ENCODE data around the gene ADCY10. TPM values are rescaled to one million over a fixed set of nuclear protein-coding genes. Genes with fewer than 3 reads are reported as not detected.

Gene ADCY10
- total RNA-seq, 4 donors from 2014 or later = not detected

DNA sequence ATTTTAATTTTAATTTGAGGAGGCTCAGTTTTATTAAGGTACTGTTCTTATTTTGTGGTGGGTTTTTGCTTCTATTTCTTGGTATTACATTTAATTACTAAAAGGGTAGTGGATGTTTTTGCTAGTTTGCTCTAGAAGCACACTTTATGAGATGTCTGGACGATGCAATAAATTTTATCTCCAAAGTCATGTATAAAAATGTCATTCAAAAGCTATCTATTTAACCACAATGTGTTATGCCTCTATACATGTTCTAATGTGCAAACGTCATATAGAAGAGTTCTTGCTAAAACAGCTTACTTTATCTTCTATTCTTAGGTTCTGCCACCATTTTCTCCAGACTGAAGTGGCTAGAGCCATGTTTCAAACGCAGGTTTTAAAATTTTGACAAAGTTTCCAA, 35.9 kb upstream of the ADCY10 start:
- no peaks in the 10 kb centered on the region for H3K9me3 ChIP-seq
- no peak for TF ChIP-seq POLR2A (IDR thresholded peaks at IDR 0.05)
- TF ChIP-seq, protein P1, sequence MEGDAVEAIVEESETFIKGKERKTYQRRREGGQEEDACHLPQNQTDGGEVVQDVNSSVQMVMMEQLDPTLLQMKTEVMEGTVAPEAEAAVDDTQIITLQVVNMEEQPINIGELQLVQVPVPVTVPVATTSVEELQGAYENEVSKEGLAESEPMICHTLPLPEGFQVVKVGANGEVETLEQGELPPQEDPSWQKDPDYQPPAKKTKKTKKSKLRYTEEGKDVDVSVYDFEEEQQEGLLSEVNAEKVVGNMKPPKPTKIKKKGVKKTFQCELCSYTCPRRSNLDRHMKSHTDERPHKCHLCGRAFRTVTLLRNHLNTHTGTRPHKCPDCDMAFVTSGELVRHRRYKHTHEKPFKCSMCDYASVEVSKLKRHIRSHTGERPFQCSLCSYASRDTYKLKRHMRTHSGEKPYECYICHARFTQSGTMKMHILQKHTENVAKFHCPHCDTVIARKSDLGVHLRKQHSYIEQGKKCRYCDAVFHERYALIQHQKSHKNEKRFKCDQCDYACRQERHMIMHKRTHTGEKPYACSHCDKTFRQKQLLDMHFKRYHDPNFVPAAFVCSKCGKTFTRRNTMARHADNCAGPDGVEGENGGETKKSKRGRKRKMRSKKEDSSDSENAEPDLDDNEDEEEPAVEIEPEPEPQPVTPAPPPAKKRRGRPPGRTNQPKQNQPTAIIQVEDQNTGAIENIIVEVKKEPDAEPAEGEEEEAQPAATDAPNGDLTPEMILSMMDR (IDR thresholded peaks at IDR 0.05) = no peak
- no peak for TF ChIP-seq EP300 (IDR thresholded peaks at IDR 0.05)
- no peak for TF ChIP-seq POLR2AphosphoS5 (IDR thresholded peaks at IDR 0.05)
- 91% methylated on average over 3 of the region's 3 CpGs for WGBS
- no peak for DNase-seq (ENCODE audit: low spot score in 2 of 2)
- peaks cover 7% of the 10 kb centered on the region for H3K4me1 ChIP-seq
- H3K27ac ChIP-seq = no peak overlapping the region
- peaks cover 29% of the 10 kb centered on the region for H3K36me3 ChIP-seq
- H3K4me3 ChIP-seq = no peak overlapping the region
- H3K27me3 ChIP-seq = no peaks in the 10 kb centered on the region

DNA sequence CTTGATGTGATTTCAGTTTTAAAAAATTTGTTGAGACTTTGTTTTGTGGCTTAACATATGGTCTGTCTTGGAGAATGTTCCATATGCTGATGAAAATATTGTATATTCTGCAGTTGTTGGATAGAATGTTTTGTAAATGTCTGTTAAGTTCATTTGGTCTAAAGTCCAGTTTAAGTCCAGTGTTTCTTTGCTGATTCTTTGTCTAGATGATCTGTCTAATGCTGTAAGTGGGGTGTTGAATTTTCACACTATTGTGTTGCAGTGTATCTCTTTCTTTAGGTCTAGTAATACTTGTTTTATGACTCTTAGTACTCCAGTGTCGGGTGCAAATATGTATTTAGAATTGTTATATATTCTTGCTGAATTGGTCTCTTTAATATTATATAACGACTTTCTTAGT, 33.8 kb upstream of the ADCY10 start:
- Histone ChIP-seq H3K9me3 (no peaks in the 10 kb centered on the region), H3K27me3 (no peaks in the 10 kb centered on the region), H3K27ac (no peak overlapping the region), H3K4me3 (no peak overlapping the region), H3K36me3 (peaks cover 9% of the 10 kb centered on the region), H3K4me1 (peaks cover 7% of the 10 kb centered on the region)
- TF ChIP-seq POLR2A (IDR thresholded peaks at IDR 0.05) (no peak), POLR2AphosphoS5 (IDR thresholded peaks at IDR 0.05) (no peak), EP300 (IDR thresholded peaks at IDR 0.05) (no peak)
- TF ChIP-seq, protein P1 (IDR thresholded peaks at IDR 0.05) = no peak
- 90% methylated on average over 2 of the region's 2 CpGs for WGBS
- no peak for DNase-seq (ENCODE audit: low spot score in 2 of 2)

DNA sequence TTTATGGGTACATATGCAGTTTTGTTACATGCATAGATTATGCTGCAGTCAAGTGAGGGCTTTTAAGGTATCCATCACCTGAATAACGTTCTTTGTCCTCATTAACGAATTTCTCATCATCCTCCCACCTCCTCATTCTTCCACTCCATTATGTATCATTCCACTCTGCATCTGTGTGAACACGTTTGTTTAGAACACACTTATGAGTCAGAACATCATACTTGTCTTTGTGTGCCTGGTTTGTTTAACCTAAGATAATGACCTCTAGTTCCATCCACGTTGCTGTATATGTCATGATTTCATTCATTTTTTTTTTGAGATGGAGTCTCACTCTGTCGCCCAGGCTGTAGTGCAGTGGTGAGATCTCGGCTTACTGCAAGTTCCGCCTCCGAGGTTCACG, 29.6 kb upstream of the ADCY10 start:
- TF ChIP-seq, protein P1 (IDR thresholded peaks at IDR 0.05) = no peak
- TF ChIP-seq POLR2AphosphoS5 (IDR thresholded peaks at IDR 0.05) (no peak), POLR2A (IDR thresholded peaks at IDR 0.05) (no peak), EP300 (IDR thresholded peaks at IDR 0.05) (no peak)
- peaks cover 6% of the 10 kb centered on the region for H3K4me1 ChIP-seq
- 94% methylated on average over 9 of the region's 9 CpGs for WGBS

DNA sequence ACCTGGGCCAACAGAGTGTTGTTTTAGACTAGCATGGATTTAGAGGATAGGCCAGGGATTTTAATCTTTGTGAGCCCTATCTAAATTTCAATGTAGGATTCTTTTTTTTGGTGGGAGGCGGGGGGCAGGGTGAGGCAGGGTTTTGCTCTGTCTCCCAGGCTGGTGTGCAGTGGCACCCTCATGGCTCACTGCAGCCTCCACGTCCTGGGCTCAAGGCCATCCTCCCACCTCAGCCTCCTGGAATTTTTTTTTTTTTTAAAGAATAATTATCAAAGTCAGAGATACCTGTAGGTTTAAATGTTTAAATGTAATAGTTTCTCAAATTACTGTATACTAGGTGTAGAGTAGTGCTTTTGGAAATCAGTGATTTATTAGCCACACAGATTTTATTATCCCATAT, 26.3 kb upstream of the ADCY10 start:
- H3K36me3 ChIP-seq = peaks cover 4% of the 10 kb centered on the region
- DNase-seq (ENCODE audit: low spot score in 2 of 2) = no peak
- peaks cover 17% of the 10 kb centered on the region for H3K4me1 ChIP-seq
- H3K9me3 ChIP-seq = no peaks in the 10 kb centered on the region
- no peaks in the 10 kb centered on the region for H3K27me3 ChIP-seq
- H3K4me3 ChIP-seq = no peak overlapping the region
- TF ChIP-seq, protein P1 (IDR thresholded peaks at IDR 0.05) = no peak
- TF ChIP-seq POLR2AphosphoS5 (IDR thresholded peaks at IDR 0.05) (no peak), POLR2A (IDR thresholded peaks at IDR 0.05) (no peak), EP300 (IDR thresholded peaks at IDR 0.05) (no peak)
- no peak overlapping the region for H3K27ac ChIP-seq
- WGBS = 96% methylated on average over 2 of the region's 2 CpGs

More for the DNA sequence above, 29.6 kb upstream of the ADCY10 start:
- Histone ChIP-seq H3K36me3 (peaks cover 4% of the 10 kb centered on the region), H3K9me3 (no peaks in the 10 kb centered on the region), H3K4me3 (no peak overlapping the region), H3K27ac (no peak overlapping the region), H3K27me3 (no peaks in the 10 kb centered on the region)
- no peak for DNase-seq (ENCODE audit: low spot score in 2 of 2)

- Histone ChIP-seq H3K4me1 (peaks cover 36% of the 10 kb centered on the region), H3K36me3 (peaks cover 4% of the 10 kb centered on the region), H3K27me3 (no peaks in the 10 kb centered on the region), H3K9me3 (no peaks in the 10 kb centered on the region), H3K4me3 (peak overlapping the region; percentile 86), H3K27ac (peak overlapping the region; percentile 95)
- DNase-seq (ENCODE audit: low spot score in 2 of 2) = no peak
- 39% methylated on average over 5 of the region's 5 CpGs for WGBS
- no peak for TF ChIP-seq POLR2AphosphoS5 (IDR thresholded peaks at IDR 0.05)
- TF ChIP-seq POLR2A (IDR thresholded peaks at IDR 0.05) = no peak
- TF ChIP-seq, protein P1 (IDR thresholded peaks at IDR 0.05) = no peak
- no peak for TF ChIP-seq EP300 (IDR thresholded peaks at IDR 0.05)
These were observed 24.2 kb upstream of the ADCY10 start for GRCh38 chr1:167938080-167938636.
